Ascending aorta (tissue), 2 donors: Measurements from ENCODE around the gene TEAD1. TPM values are rescaled to one million over a fixed set of nuclear protein-coding genes. Genes with fewer than 3 reads are reported as not detected.

ENCODE experiments used
- DNase-seq, 2 donors: peaks; one replicate each; pipeline ENCODE4 v3.0.0-alpha.2; 2019; ENCODE audit warnings: low spot score in 2 of 2
- H3K27ac ChIP-seq, 2 donors: fragments of 200-600 bp; sonication (generic); one replicate each; pipeline ENCODE4 v1.5.1; 2016 to 2017; ENCODE audit warnings: mild to moderate bottlenecking in 1 of 2
- H3K27me3 ChIP-seq: fragments of 200-600 bp; sonication (generic); one replicate; pipeline ENCODE4 v1.5.1; 2017
- H3K36me3 ChIP-seq, 2 donors: fragments of 200-600 bp; sonication (generic); one replicate each; pipeline ENCODE4 v1.5.1; 2016
- H3K4me1 ChIP-seq, 2 donors: fragments of 200-600 bp; sonication (generic); one replicate each; pipeline ENCODE4 v1.5.1; 2016 to 2017; ENCODE audit warnings: mild to moderate bottlenecking in 1 of 2
- H3K4me3 ChIP-seq, 2 donors: fragments of 200-600 bp; sonication (generic); one replicate each; pipeline ENCODE4 v1.5.1; 2016 to 2017; ENCODE audit warnings: mild to moderate bottlenecking in 1 of 2
- H3K9me3 ChIP-seq, 2 donors: fragments of 200-600 bp; sonication (generic); one replicate each; pipeline ENCODE4 v1.5.1; 2016
- intact Hi-C: fragments of 100-400 bp; cut with DNase I; formaldehyde crosslinking; loops from one replicate; pipeline ENCODE4 v1.15.1; 2023
- total RNA-seq: library from RNA; depleted of rRNA; stranded (reverse); fragments of >200 nt; gene quantifications from one replicate; pipeline ENCODE4 v1.1.0, GENCODE V29; 2016
- TF ChIP-seq, protein P1 (sequence below), 3 experiments: fragments of 200-600 bp in 2 of 3; fragments of 450-650 bp in 1 of 3; sonication (generic) in 2 of 3; IDR thresholded peaks; one replicate each; pipeline ENCODE4 v1.5.1; 2016 to 2019; ENCODE audit warnings: antibody characterized with exemption in 3 of 3, mild to moderate bottlenecking in 1 of 3, moderate library complexity in 1 of 3

The TEAD1 gene
- total RNA-seq, 1 donor from 2014 or later, result 112 TPM

DNA sequence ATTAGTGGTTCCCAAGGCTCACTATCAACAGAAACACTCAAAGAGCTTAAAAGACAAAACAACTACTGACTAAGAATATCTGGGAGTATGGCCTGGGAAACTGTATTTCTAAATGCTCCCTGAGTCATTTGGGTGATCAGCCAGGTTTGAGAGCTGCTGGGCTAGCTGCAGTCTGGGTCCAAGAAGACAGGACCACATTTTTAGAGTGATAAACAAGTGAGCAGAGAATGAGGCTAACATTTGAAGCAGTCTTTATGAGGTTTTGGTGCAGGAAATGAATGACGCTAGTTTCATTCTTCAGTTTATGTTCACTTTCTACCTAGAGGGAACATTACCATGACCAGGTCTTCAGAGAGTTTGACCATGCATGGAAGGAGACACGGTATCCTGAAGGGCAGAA is 97.7 kb downstream of the TEAD1 start:
- TF ChIP-seq, protein P1, sequence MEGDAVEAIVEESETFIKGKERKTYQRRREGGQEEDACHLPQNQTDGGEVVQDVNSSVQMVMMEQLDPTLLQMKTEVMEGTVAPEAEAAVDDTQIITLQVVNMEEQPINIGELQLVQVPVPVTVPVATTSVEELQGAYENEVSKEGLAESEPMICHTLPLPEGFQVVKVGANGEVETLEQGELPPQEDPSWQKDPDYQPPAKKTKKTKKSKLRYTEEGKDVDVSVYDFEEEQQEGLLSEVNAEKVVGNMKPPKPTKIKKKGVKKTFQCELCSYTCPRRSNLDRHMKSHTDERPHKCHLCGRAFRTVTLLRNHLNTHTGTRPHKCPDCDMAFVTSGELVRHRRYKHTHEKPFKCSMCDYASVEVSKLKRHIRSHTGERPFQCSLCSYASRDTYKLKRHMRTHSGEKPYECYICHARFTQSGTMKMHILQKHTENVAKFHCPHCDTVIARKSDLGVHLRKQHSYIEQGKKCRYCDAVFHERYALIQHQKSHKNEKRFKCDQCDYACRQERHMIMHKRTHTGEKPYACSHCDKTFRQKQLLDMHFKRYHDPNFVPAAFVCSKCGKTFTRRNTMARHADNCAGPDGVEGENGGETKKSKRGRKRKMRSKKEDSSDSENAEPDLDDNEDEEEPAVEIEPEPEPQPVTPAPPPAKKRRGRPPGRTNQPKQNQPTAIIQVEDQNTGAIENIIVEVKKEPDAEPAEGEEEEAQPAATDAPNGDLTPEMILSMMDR (IDR thresholded peaks at IDR 0.05), result no peak
- intact Hi-C loops, result no loop called here
- Histone ChIP-seq H3K4me3 (no peak overlapping the region), H3K27me3 (no peaks in the 10 kb centered on the region), H3K36me3 (no peaks in the 10 kb centered on the region), H3K4me1 (peaks cover 0 to 6% of the 10 kb centered on the region in 2 donors), H3K27ac (no peak overlapping the region), H3K9me3 (no peaks in the 10 kb centered on the region)
- no peak for DNase-seq

DNA sequence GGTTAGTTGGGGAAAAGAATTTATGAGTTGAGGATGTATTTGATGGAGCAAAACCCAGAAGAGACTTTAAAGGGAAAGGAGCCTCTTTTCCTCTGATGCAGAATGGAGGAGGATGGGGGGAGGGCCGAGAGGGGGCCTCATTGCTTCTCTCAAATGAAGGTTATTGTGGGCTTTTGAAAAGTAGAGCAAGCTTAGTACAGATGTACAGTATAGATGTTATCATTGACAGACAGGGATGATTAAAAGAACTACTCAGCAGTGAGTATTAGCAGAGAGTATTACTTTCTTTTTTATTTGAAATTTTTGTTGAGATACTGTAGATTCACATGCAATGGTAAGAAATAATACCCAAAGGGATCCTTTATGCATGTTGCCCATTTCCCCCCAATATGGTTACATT is 98.1 kb downstream of the TEAD1 start:
- intact Hi-C loops, result no loop called here

DNA sequence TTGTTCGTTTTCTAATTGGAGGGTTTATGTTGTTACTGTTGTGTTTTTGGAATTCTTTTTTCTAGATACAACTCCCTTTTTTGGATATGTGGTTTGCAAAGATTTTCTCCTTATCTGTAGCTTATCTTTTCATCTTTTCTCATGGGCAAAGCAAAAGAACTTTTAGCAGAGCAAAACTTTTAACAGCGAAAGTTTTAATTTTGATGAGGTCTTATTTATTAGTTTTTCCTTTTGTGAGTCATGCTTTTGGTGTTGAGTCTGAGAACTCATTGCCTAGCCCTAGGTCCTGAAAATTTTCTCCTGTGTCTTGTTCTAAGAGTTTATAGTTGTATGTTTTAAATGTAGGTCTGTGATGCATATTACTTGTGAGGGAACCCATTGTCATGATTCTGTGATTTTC is 99.4 kb downstream of the TEAD1 start:
- Histone ChIP-seq H3K4me1 (peaks cover 0 to 6% of the 10 kb centered on the region in 2 donors), H3K4me3 (no peak overlapping the region), H3K27ac (no peak overlapping the region), H3K27me3 (no peaks in the 10 kb centered on the region), H3K36me3 (no peaks in the 10 kb centered on the region), H3K9me3 (no peaks in the 10 kb centered on the region)
- intact Hi-C loops, result no loop called here
- TF ChIP-seq, protein P1 (IDR thresholded peaks at IDR 0.05), result no peak
- no peak for DNase-seq

More for the DNA sequence above, 98.1 kb downstream of the TEAD1 start:
- Histone ChIP-seq H3K27ac (no peak overlapping the region), H3K27me3 (no peaks in the 10 kb centered on the region), H3K9me3 (no peaks in the 10 kb centered on the region), H3K4me1 (peaks cover 0 to 6% of the 10 kb centered on the region in 2 donors), H3K36me3 (no peaks in the 10 kb centered on the region), H3K4me3 (no peak overlapping the region)
- TF ChIP-seq, protein P1 (IDR thresholded peaks at IDR 0.05), result no peak
- no peak for DNase-seq

DNA sequence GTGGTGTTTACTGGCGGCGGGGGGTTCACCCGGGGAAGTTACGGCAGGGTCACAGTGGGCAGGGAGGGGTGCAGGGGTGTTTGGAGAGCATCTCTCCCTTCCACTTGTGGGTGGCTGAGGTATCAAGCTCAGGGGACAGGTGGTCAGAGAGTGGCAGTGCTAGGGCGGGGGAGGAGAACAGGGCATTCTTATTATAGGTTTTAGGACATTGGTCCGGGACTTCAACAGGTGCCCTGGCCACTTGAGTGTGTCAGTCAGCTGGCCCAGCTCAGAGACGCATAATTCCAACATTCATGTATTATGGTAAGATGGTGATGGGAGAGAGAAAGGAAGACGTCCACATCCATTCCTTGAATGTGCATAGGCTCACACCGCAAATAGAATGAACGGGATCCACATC is 101.7 kb downstream of the TEAD1 start:
- no peak overlapping the region for H3K4me3 ChIP-seq
- H3K9me3 ChIP-seq, result no peaks in the 10 kb centered on the region
- intact Hi-C loops, result no loop called here
- no peaks in the 10 kb centered on the region for H3K36me3 ChIP-seq
- no peak for DNase-seq
- no peaks in the 10 kb centered on the region for H3K4me1 ChIP-seq
- H3K27me3 ChIP-seq, result no peaks in the 10 kb centered on the region
- H3K27ac ChIP-seq, result no peak overlapping the region
- TF ChIP-seq, protein P1 (IDR thresholded peaks at IDR 0.05), result no peak

DNA sequence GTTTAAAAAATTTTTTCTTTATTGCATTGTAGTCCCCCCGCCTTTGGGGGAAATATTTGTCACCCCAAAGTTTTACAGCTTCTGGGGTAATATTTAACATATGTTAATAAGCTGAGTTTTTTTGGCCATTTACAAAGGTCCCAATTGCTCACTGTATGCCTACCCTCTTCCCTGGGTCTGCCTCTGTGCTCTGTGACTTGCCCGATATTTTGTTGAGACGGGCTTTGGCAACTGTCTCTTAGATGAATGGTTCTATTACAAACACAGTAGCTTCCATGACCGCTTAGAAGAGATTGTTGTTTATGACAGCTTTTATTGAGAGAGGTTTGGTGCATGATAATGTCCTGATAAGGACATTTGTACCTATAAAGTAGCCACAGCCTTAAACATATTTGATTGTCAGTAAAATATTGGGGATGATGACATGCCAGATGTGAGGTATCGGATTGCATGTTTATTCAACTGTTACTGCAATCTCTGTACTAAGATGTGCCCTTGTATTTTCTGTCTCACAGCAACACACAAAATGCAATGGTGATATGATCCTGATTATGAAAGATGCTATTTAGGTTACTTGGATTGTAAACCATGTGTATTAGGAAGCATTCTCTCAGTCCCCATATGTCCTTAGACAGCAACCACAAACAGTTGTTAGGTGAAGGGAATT is 103.1 kb downstream of the TEAD1 start:
- no peaks in the 10 kb centered on the region for H3K9me3 ChIP-seq
- TF ChIP-seq, protein P1 (IDR thresholded peaks at IDR 0.05), result no peak
- intact Hi-C loops, result no loop called here
- no peaks in the 10 kb centered on the region for H3K36me3 ChIP-seq
- no peaks in the 10 kb centered on the region for H3K27me3 ChIP-seq
- H3K4me1 ChIP-seq, result no peaks in the 10 kb centered on the region
- no peak overlapping the region for H3K4me3 ChIP-seq
- no peak overlapping the region for H3K27ac ChIP-seq
- DNase-seq, result no peak
